Mucosa of stomach (tissue), 1 donor: ENCODE results near the gene EPG5.
A peak's percentile ranks its signal among the peaks of the same experiment; 100 is the strongest.

Experiments
- H3K27me3 ChIP-seq: one replicate; pipeline ENCODE4 v1.7.0; 2013; ENCODE audit warnings: mild to moderate bottlenecking, low read length; ENCODE audit not compliant: control insufficient read depth, insufficient read depth
- H3K36me3 ChIP-seq: one replicate; pipeline ENCODE4 v1.7.0; 2013; ENCODE audit warnings: low read length; ENCODE audit not compliant: control insufficient read depth, insufficient read depth
- H3K4me1 ChIP-seq: one replicate; pipeline ENCODE4 v1.7.0; 2013; ENCODE audit warnings: mild to moderate bottlenecking, low read length; ENCODE audit not compliant: control insufficient read depth, insufficient read depth
- H3K4me3 ChIP-seq: one replicate; pipeline ENCODE4 v1.7.0; 2013; ENCODE audit warnings: low read length
- H3K9ac ChIP-seq: one replicate; pipeline ENCODE4 v1.7.0; 2013; ENCODE audit warnings: mild to moderate bottlenecking, low read length, moderate library complexity
- H3K9me3 ChIP-seq: one replicate; pipeline ENCODE4 v1.7.0; 2013; ENCODE audit warnings: mild to moderate bottlenecking, low read length, moderate library complexity; ENCODE audit not compliant: control insufficient read depth
- donor health status: Pancreatic carcinoma.

EPG5 gene, protein sequence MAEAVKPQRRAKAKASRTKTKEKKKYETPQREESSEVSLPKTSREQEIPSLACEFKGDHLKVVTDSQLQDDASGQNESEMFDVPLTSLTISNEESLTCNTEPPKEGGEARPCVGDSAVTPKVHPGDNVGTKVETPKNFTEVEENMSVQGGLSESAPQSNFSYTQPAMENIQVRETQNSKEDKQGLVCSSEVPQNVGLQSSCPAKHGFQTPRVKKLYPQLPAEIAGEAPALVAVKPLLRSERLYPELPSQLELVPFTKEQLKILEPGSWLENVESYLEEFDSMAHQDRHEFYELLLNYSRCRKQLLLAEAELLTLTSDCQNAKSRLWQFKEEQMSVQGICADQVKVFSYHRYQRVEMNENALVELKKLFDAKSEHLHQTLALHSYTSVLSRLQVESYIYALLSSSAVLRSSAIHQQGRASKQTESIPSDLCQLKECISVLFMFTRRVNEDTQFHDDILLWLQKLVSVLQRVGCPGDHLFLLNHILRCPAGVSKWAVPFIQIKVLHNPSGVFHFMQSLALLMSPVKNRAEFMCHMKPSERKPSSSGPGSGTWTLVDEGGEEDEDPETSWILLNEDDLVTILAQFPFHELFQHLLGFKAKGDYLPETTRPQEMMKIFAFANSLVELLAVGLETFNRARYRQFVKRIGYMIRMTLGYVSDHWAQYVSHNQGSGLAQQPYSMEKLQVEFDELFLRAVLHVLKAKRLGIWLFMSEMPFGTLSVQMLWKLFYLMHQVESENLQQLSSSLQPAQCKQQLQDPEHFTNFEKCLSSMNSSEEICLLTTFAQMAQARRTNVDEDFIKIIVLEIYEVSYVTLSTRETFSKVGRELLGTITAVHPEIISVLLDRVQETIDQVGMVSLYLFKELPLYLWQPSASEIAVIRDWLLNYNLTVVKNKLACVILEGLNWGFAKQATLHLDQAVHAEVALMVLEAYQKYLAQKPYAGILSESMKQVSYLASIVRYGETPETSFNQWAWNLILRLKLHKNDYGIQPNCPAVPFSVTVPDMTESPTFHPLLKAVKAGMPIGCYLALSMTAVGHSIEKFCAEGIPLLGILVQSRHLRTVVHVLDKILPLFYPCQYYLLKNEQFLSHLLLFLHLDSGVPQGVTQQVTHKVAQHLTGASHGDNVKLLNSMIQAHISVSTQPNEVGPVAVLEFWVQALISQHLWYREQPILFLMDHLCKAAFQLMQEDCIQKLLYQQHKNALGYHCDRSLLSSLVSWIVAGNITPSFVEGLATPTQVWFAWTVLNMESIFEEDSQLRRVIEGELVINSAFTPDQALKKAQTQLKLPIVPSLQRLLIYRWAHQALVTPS (N-terminal part only)

GRCh38 chr18:45967007-45967706 lies at the start of gene EPG5:
TSS of gene EPG5 (minus strand) at chr18:45967329. CDS start at chr18:45967239, 90 bp downstream.
- H3K4me1 ChIP-seq: peaks cover 10% of the 10 kb centered on the region
- no peaks in the 10 kb centered on the region for H3K36me3 ChIP-seq
- H3K4me3 ChIP-seq: peak within 1 kb of the TSS; percentile 80
- no peaks in the 10 kb centered on the region for H3K27me3 ChIP-seq
- H3K9me3 ChIP-seq: no peaks in the 10 kb centered on the region
- H3K9ac ChIP-seq: peak within 1 kb of the TSS; percentile 97

- Histone ChIP-seq H3K27me3 (no peaks in the 10 kb centered on the region), H3K4me3 (no peak overlapping the region), H3K4me1 (no peaks in the 10 kb centered on the region)
These were observed 46.5 kb upstream of the EPG5 start for GRCh38 chr18:46013484-46014189.

DNA sequence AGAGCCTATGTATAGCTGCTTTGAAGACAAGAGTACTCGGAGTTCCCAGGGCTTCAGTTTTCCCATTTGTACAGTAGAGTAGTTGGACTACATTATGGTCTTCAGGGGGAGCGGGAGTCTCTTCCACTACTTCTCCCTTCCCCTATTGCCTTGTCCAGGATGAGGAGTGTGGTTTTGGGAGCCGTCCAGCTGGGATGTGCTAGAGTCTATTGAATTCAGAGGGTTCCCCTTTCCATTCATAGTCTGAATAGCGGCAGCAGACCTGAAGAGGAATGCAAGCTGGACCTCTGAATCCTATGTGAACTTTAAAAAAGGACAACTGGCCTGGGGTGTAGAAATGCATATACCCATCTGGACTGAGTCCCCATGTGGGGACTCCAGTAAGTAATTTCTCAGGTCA lies 43.5 kb upstream of the EPG5 start:
- Histone ChIP-seq H3K4me1 (no peaks in the 10 kb centered on the region), H3K4me3 (no peak overlapping the region), H3K36me3 (no peaks in the 10 kb centered on the region), H3K9me3 (no peaks in the 10 kb centered on the region), H3K9ac (no peak overlapping the region), H3K27me3 (no peaks in the 10 kb centered on the region)

More at GRCh38 chr18:46013484-46014189, 46.5 kb upstream of the EPG5 start:
- Histone ChIP-seq H3K9ac (no peak overlapping the region), H3K9me3 (no peaks in the 10 kb centered on the region), H3K36me3 (no peaks in the 10 kb centered on the region)

GRCh38 chr18:46010050-46010449 lies 42.9 kb upstream of the EPG5 start:
- Histone ChIP-seq H3K4me3 (no peak overlapping the region), H3K36me3 (no peaks in the 10 kb centered on the region), H3K9me3 (no peaks in the 10 kb centered on the region), H3K4me1 (no peaks in the 10 kb centered on the region), H3K9ac (no peak overlapping the region), H3K27me3 (no peaks in the 10 kb centered on the region)

DNA sequence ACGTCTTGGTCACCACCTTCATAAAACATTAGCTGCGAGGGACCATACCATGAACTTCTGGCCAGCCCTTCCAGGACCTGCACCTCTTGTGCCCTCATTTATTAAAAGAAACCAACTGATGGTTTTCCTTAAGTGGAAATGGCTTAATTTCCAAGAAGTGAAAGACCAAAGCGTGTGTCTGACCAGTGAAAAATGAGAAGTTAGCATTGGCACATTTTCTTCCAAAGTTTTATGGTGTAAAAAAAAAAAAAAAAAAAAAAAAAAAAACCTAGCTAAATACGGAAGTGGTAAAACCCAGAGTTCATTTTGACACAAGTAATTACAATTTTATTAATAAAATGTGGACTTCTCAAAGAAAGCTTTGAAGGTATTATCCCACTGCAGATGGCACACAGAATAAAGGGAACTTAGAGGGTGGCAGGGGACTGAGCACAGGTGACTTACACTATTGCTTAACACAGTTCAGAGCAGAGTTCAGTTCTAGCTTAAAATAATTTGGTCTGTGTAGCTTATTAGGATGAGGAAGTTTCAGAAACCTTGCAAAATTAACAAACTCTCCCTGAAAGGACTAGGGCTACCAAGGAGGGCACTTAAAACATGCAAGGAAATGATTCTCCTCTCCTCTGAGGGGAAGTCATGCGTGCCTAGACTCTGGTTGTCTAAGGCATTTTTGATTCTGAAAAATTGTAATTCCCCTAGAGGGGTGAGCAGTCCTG lies 42.2 kb upstream of the EPG5 start:
- Histone ChIP-seq H3K36me3 (no peaks in the 10 kb centered on the region), H3K9me3 (no peaks in the 10 kb centered on the region), H3K27me3 (no peaks in the 10 kb centered on the region), H3K4me3 (no peak overlapping the region), H3K9ac (no peak overlapping the region), H3K4me1 (no peaks in the 10 kb centered on the region)

DNA sequence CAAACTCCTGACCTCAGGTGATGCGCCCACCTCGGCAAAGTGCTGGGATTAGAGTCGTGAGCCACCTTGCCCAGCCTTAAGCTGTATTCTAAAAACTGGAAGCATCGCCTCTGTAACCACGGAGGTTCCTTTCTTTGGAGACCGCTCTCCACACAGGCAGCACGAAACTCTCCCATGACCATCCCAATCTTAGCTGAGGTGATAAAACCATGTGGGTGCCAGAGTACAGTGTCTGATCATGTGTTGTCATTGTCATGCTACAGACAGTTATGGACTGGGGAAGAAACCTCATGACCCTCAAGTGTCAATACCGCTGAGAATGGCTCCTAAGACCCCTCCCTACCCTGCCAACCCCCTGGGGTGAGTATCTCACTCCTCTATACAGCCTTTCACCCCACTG lies 41.4 kb upstream of the EPG5 start:
- Histone ChIP-seq H3K4me1 (no peaks in the 10 kb centered on the region), H3K36me3 (no peaks in the 10 kb centered on the region), H3K27me3 (no peaks in the 10 kb centered on the region), H3K9me3 (no peaks in the 10 kb centered on the region), H3K4me3 (no peak overlapping the region), H3K9ac (no peak overlapping the region)

DNA sequence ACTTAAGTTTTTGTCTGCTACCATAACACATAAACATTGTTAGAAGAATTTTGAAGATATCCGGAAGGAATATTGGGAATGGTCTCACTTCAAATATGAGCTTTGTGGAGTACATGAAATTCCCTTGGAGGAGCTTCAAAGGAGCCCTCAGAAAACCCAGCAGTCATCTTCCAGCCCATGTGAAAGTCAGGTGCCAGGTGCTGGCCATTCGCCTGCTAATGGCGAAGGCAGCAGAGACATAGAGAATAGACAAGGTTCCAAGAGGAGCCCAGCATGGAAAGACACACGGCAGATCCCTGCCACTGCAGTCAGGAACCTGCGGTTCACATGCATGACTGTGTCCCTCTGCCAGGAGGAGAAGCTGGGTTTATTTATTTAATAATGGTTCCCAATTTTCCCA lies 40.0 kb upstream of the EPG5 start:
- no peaks in the 10 kb centered on the region for H3K9me3 ChIP-seq
- no peaks in the 10 kb centered on the region for H3K27me3 ChIP-seq
- H3K4me3 ChIP-seq: no peak overlapping the region
- no peaks in the 10 kb centered on the region for H3K4me1 ChIP-seq
- no peak overlapping the region for H3K9ac ChIP-seq
- no peaks in the 10 kb centered on the region for H3K36me3 ChIP-seq

DNA sequence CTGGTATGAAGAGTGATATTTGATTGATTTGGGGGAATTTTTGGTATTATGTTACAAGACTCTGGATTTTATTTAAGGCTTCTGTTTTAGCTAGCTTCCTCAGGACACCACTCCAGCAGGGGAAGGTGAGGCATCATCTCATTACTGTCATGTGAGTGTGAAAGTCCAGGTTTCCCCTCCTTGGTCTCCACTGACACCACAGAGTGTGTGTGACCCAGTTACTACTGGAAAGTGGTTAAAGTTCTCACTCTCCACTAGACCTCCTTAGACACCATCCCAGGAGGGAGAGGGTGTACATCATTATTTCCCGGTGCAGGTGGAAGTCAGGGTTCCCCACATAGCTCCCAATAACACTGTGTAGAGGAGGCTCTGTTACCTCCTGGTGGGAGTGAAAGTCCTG lies 35.8 kb upstream of the EPG5 start:
- no peaks in the 10 kb centered on the region for H3K9me3 ChIP-seq
- H3K4me3 ChIP-seq: no peak overlapping the region
- no peaks in the 10 kb centered on the region for H3K4me1 ChIP-seq
- H3K27me3 ChIP-seq: no peaks in the 10 kb centered on the region
- no peaks in the 10 kb centered on the region for H3K36me3 ChIP-seq
- no peak overlapping the region for H3K9ac ChIP-seq

DNA sequence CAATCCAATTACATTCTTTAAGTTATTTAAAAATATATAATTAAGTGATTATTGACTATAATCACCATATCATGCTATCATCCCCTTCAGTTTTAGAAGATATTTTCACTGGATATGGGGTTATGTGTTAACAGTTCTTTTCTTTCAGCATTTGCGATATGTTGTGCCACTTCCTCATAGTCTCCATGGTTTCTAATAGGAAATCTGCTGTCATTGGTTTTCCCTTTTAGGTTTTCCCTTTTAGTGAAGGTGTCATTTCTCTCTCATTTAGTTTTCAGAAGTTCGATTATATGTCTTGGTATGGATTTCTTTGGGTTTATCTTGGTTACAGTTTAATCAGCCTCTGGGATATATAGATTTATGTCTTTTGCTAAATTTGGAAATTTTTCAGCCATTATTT lies 34.8 kb upstream of the EPG5 start:
- Histone ChIP-seq H3K9me3 (no peaks in the 10 kb centered on the region), H3K36me3 (no peaks in the 10 kb centered on the region), H3K27me3 (no peaks in the 10 kb centered on the region), H3K4me3 (no peak overlapping the region), H3K9ac (no peak overlapping the region), H3K4me1 (no peaks in the 10 kb centered on the region)

GRCh38 chr18:46001074-46001473 lies 33.9 kb upstream of the EPG5 start:
- Histone ChIP-seq H3K9me3 (no peaks in the 10 kb centered on the region), H3K9ac (no peak overlapping the region), H3K4me3 (no peak overlapping the region), H3K36me3 (no peaks in the 10 kb centered on the region), H3K4me1 (no peaks in the 10 kb centered on the region), H3K27me3 (no peaks in the 10 kb centered on the region)
